ENCODE measurements around the gene ANKRD29. TPM values are rescaled to one million over a fixed set of nuclear protein-coding genes. Genes with fewer than 3 reads are reported as not detected.
A peak's percentile ranks its signal among the peaks of the same experiment; 100 is the strongest.

Gene ANKRD29
- total and polyA plus RNA-seq, 9 of the 15 experiments (the other 6 are each of a cell fraction or from before 2014, with no cell fraction given) = 0.36 TPM; not detected in 8

GRCh38 chr18:23586249-23587196, 76.2 kb downstream of the ANKRD29 start, which contains the start of gene NPC1 (continued):
- TF ChIP-seq FOXK2 (conservative IDR thresholded peaks at IDR 0.05 in 1 of 2, IDR thresholded peaks at IDR 0.05 in 1 of 2; ENCODE audit: low read depth in 2 of 2) = peak; percentile 10 to 50; a peak in 2 of 4 replicates
- TF ChIP-seq EP300 (IDR thresholded peaks at IDR 0.05; ENCODE audit: low read length) = peak; percentile 27; the same call in 1 of the 2 replicates
- peak; percentile 61; the same call in 1 of the 2 replicates for TF ChIP-seq ESRRA (IDR thresholded peaks at IDR 0.05; ENCODE audit: borderline replicate concordance, low read depth)
- peak; percentile 97 for TF ChIP-seq POLR2A (conservative IDR thresholded peaks at IDR 0.05)
- 0 out of 2 replicates have a peak, but pooled peaks have one; percentile 54 for TF ChIP-seq ZNF57 (CRISPR knock-in tag; IDR thresholded peaks at IDR 0.05)
- TF ChIP-seq, protein P1, sequence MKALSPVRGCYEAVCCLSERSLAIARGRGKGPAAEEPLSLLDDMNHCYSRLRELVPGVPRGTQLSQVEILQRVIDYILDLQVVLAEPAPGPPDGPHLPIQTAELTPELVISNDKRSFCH (CRISPR knock-in tag; IDR thresholded peaks at IDR 0.05) = no peak
- TF ChIP-seq, protein P1 (tag; IDR thresholded peaks at IDR 0.05) = no peak
- TF ChIP-seq POLR2H (tag; IDR thresholded peaks at IDR 0.05; ENCODE audit: low read depth) = peak; percentile 78
- peak; percentile 94 for TF ChIP-seq SUPT5H (IDR thresholded peaks at IDR 0.05)
- TF ChIP-seq CTCFL (IDR thresholded peaks at IDR 0.05; ENCODE audit: borderline replicate concordance, insufficient read depth, low read depth, low read length, poor library complexity, severe bottlenecking) = peak; percentile 85
- TF ChIP-seq ZKSCAN8 (CRISPR knock-in tag; IDR thresholded peaks at IDR 0.05) = no peak
- TF ChIP-seq MCM3 (IDR thresholded peaks at IDR 0.05) = no peak
- no peak for TF ChIP-seq NR2C1 (IDR thresholded peaks at IDR 0.05)
- peak; percentile 40 for TF ChIP-seq NR2C1 (tag; IDR thresholded peaks at IDR 0.05)
- no peak for TF ChIP-seq ZZZ3 (IDR thresholded peaks at IDR 0.05)
- TF ChIP-seq ZBED1 (IDR thresholded peaks at IDR 0.05) = peak; percentile 39
- TF ChIP-seq PHF8 (IDR thresholded peaks at IDR 0.05; ENCODE audit: borderline replicate concordance, low read length) = peak; percentile 98
- TF ChIP-seq, protein P2, sequence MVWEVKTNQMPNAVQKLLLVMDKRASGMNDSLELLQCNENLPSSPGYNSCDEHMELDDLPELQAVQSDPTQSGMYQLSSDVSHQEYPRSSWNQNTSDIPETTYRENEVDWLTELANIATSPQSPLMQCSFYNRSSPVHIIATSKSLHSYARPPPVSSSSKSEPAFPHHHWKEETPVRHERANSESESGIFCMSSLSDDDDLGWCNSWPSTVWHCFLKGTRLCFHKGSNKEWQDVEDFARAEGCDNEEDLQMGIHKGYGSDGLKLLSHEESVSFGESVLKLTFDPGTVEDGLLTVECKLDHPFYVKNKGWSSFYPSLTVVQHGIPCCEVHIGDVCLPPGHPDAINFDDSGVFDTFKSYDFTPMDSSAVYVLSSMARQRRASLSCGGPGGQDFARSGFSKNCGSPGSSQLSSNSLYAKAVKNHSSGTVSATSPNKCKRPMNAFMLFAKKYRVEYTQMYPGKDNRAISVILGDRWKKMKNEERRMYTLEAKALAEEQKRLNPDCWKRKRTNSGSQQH (CRISPR knock-in tag; IDR thresholded peaks at IDR 0.05) = peak; percentile 71; the same call in 1 of the 2 replicates
- TF ChIP-seq, protein P3, sequence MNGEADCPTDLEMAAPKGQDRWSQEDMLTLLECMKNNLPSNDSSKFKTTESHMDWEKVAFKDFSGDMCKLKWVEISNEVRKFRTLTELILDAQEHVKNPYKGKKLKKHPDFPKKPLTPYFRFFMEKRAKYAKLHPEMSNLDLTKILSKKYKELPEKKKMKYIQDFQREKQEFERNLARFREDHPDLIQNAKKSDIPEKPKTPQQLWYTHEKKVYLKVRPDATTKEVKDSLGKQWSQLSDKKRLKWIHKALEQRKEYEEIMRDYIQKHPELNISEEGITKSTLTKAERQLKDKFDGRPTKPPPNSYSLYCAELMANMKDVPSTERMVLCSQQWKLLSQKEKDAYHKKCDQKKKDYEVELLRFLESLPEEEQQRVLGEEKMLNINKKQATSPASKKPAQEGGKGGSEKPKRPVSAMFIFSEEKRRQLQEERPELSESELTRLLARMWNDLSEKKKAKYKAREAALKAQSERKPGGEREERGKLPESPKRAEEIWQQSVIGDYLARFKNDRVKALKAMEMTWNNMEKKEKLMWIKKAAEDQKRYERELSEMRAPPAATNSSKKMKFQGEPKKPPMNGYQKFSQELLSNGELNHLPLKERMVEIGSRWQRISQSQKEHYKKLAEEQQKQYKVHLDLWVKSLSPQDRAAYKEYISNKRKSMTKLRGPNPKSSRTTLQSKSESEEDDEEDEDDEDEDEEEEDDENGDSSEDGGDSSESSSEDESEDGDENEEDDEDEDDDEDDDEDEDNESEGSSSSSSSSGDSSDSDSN (IDR thresholded peaks at IDR 0.05; ENCODE audit: borderline replicate concordance in 1 of 2, low read depth in 2 of 2, low read length in 2 of 2) = peak; percentile 99 to 100
- 0 out of 2 replicates have a peak, but pooled peaks have one; percentile 46 for TF ChIP-seq ZNF23 (CRISPR knock-in tag; IDR thresholded peaks at IDR 0.05)
- TF ChIP-seq ZNF436 (CRISPR knock-in tag; IDR thresholded peaks at IDR 0.05) = 0 out of 2 replicates have a peak, but pooled peaks have one; percentile 52
- peak; percentile 63 for TF ChIP-seq NFIC (IDR thresholded peaks at IDR 0.05)
- TF ChIP-seq TBP (optimal IDR thresholded peaks at IDR 0.05; ENCODE audit: low read depth, low read length) = peak; percentile 42
